Left lung (tissue), 10 donors: ENCODE results near the gene PSMA7. TPM values are rescaled to one million over a fixed set of nuclear protein-coding genes. Genes with fewer than 3 reads are reported as not detected.

Source experiments
- ATAC-seq: fragments of 200-7000 bp; cut with Tn5 transposase; one replicate; pipeline ENCODE4 v1.9.1; 2020; ENCODE audit warnings: moderate library complexity
- DNase-seq, 4 donors: peaks; one replicate each; pipeline ENCODE4 v3.0.0-alpha.2; 2013 to 2020
- H3K27ac ChIP-seq, 2 donors: fragments of 200-600 bp; sonication (generic) in 1 of 2; one replicate each; pipeline versions ENCODE4 v1.5.0 to v1.8.0; 2020 to 2021
- H3K27me3 ChIP-seq, 2 donors: fragments of 200-600 bp; sonication (generic) in 1 of 2; one replicate each; pipeline versions ENCODE4 v1.5.0 to v1.8.0; 2020 to 2021
- H3K36me3 ChIP-seq, 2 donors: fragments of 200-600 bp; sonication (generic) in 1 of 2; one replicate each; pipeline versions ENCODE4 v1.5.0 to v1.8.0; 2020 to 2021
- H3K4me1 ChIP-seq, 2 donors: fragments of 200-600 bp; one replicate each; pipeline ENCODE4 v1.8.0; 2021
- H3K4me3 ChIP-seq, 2 donors: fragments of 200-600 bp; sonication (generic) in 1 of 2; one replicate each; pipeline versions ENCODE4 v1.5.0 to v1.8.0; 2020 to 2021; ENCODE audit warnings: mild to moderate bottlenecking in 1 of 2
- H3K9me3 ChIP-seq, 2 donors: fragments of 200-600 bp; sonication (generic) in 1 of 2; one replicate each; pipeline versions ENCODE4 v1.5.0 to v1.8.0; 2020 to 2021
- intact Hi-C, 2 donors: fragments of 100-400 bp; cut with DNase I; formaldehyde crosslinking; loops; one replicate each; pipeline versions ENCODE4 v1.11.2 to v1.14.2; 2022
- polyA plus RNA-seq, 6 donors: library from polyadenylated mRNA; unstranded; fragments of 120-200 nt; gene quantifications; one replicate each; pipeline ENCODE4 v1.2.1, GENCODE V29; 2013; ENCODE audit not compliant: insufficient read length in 6 of 6
- total RNA-seq, 2 donors: library from RNA; stranded (reverse); fragmentation: NEBNext Ultra II Directional; extraction: Animal tissue kit (Norgen Biotek cat#: 25700); gene quantifications; one replicate each; pipeline ENCODE4 v1.2.1, GENCODE V29; 2021
- TF ChIP-seq, protein P1 (sequence below), 2 donors: fragments of 200-600 bp; sonication (generic) in 1 of 2; IDR thresholded peaks; one replicate each; pipeline versions ENCODE4 v1.5.0 to v1.8.0; 2021; ENCODE audit warnings: antibody characterized with exemption in 2 of 2
- donor health status: DM: no; HTN: yes; CAD: no.
- donor health status: DM: no; HTN: no; CAD: no.

Gene PSMA7
- total and polyA plus RNA-seq, 8 donors, result 150 to 296 (median 173) TPM

DNA sequence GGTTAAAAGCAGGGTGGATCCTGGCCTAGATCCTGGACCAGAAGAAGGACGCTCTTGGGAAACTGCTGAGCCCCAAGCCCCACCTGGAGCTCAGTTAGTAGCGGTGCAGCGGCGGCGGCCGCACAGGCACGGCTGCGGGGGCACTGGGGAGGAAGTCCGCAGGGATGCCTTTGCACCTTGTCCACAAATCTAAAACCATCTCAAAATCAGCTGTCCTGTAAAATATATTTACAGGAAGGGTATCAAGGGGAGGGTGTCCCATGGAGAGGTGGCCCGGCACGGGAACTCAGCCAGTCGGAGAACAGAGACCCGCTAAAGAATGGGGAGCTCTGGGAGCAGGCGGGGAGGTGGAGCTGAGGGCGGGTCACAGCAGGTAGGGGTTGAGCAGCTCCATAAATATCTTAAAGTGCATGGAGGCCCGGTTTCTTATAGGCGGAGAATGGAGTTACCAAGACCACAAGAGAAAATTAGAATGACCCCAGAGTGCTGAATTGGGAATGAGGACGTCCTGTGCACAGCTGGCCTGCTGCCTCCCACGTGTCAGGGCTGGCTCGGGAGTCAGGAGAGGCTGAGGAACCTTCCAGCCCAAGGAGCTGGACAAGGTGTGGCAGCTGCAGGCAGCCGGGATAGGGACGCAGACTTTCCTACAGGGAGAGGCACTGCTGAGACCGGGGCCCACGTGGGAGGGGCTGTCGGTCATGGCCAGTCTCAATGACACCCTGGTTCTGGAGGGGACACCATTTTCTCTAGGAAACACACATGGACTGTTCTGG is 47.6 kb upstream of the PSMA7 start:
- TF ChIP-seq, protein P1, sequence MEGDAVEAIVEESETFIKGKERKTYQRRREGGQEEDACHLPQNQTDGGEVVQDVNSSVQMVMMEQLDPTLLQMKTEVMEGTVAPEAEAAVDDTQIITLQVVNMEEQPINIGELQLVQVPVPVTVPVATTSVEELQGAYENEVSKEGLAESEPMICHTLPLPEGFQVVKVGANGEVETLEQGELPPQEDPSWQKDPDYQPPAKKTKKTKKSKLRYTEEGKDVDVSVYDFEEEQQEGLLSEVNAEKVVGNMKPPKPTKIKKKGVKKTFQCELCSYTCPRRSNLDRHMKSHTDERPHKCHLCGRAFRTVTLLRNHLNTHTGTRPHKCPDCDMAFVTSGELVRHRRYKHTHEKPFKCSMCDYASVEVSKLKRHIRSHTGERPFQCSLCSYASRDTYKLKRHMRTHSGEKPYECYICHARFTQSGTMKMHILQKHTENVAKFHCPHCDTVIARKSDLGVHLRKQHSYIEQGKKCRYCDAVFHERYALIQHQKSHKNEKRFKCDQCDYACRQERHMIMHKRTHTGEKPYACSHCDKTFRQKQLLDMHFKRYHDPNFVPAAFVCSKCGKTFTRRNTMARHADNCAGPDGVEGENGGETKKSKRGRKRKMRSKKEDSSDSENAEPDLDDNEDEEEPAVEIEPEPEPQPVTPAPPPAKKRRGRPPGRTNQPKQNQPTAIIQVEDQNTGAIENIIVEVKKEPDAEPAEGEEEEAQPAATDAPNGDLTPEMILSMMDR (IDR thresholded peaks at IDR 0.05), result no peak
- no peak overlapping the region for H3K27ac ChIP-seq
- no peaks in the 10 kb centered on the region for H3K9me3 ChIP-seq
- intact Hi-C loops, result no loop called here
- no peak overlapping the region for H3K4me3 ChIP-seq
- no peaks in the 10 kb centered on the region for H3K27me3 ChIP-seq
- H3K4me1 ChIP-seq, result peaks cover 0 to 22% of the 10 kb centered on the region in 2 donors
- ATAC-seq (no peak), DNase-seq (peak in 1 of 4 donors; percentile 52)
- peaks cover 0 to 62% of the 10 kb centered on the region in 2 donors for H3K36me3 ChIP-seq

- Histone ChIP-seq H3K27ac (peak overlapping the region in 1 of 2 donors; percentile 70), H3K9me3 (no peaks in the 10 kb centered on the region), H3K4me3 (no peak overlapping the region), H3K4me1 (peaks cover 6 to 42% of the 10 kb centered on the region in 2 donors), H3K36me3 (peaks cover 0 to 33% of the 10 kb centered on the region in 2 donors), H3K27me3 (no peaks in the 10 kb centered on the region)
- DNase-seq (no peak), ATAC-seq (no peak)
- intact Hi-C loops, result no loop called here
- TF ChIP-seq, protein P1 (IDR thresholded peaks at IDR 0.05), result no peak
Observed at GRCh38 chr20:62186887-62187866, 44.0 kb upstream of the PSMA7 start.

DNA sequence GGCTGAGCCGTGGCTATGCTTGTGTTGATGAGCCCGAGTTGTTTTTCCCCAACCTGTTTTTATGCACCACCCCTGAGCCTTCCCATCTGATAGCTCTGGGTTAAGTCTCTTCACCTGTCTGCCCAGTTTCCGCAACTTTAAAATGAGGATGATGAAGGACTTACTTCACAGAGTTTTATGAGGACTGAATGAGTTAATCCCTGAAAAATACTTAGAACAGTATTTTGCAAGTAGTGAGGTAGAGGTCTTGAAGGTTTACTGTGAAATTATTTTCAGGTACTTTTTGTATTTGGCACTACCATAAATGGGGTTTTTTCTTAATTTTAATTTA is 42.9 kb upstream of the PSMA7 start:
- Histone ChIP-seq H3K4me3 (no peak overlapping the region), H3K27ac (peak overlapping the region in 1 of 2 donors; percentile 70), H3K36me3 (peaks cover 0 to 24% of the 10 kb centered on the region in 2 donors), H3K4me1 (peaks cover 6 to 48% of the 10 kb centered on the region in 2 donors), H3K27me3 (no peaks in the 10 kb centered on the region), H3K9me3 (no peaks in the 10 kb centered on the region)
- DNase-seq, result no peak
- TF ChIP-seq, protein P1 (IDR thresholded peaks at IDR 0.05), result no peak
- intact Hi-C loops, result no loop called here
- ATAC-seq, result no peak

DNA sequence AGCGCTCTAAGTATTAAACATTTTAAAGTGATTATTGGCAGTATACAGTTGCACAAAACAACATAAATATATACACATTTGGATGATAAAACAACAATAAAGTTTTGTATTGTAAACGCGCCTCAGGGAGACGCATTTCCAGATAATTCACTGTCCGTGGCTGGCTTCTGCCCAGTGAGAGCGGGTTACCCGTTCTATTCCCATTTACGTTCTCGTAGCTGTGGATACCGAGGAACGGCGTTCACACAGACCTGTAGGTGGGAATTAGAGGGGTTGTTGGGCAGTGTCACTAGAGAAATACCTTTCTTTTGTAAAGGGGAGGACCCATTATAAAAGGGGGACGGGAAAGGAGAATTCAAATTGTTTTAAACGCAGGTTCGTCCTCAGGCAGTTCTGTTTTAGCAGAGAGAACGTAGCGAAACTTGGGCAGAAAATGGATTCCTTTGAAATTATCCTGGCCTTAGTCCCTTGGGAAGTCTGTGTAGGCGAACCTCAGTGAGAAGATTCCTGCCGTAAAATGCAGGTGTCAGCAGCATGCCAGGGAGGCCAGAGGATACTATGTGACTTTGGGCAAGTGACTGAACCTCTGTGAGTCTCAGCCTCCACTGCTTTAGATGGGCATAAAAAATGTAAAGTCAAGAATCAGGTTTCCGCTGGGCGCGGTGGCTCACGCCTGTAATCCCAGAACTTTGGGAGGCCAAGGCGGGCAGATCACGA is 40.4 kb upstream of the PSMA7 start:
- TF ChIP-seq, protein P1 (IDR thresholded peaks at IDR 0.05), result no peak
- Histone ChIP-seq H3K4me1 (peaks cover 6 to 48% of the 10 kb centered on the region in 2 donors), H3K9me3 (no peaks in the 10 kb centered on the region), H3K36me3 (peaks cover 0 to 10% of the 10 kb centered on the region in 2 donors), H3K4me3 (peak overlapping the region; percentile 77 to 90), H3K27ac (peak overlapping the region; percentile 80 to 94), H3K27me3 (no peaks in the 10 kb centered on the region)
- DNase-seq (no peak), ATAC-seq (no peak)
- intact Hi-C loops, result no loop called here
